Progenitor cell of endocrine pancreas (in vitro differentiated cells): ENCODE measurements around the gene EMILIN3. TPM values are rescaled to one million over a fixed set of nuclear protein-coding genes. Genes with fewer than 3 reads are reported as not detected.

Source experiments
- DNase-seq: peaks from one replicate; pipeline ENCODE4 v3.0.0; 2021; ENCODE audit warnings: low spot score; ENCODE audit not compliant: unreplicated experiment
- H3K27ac Mint-ChIP-seq: 2 replicates; pipeline ENCODE4 v1.8.0; 2021; ENCODE audit warnings: mild to moderate bottlenecking, moderate library complexity, mixed read lengths
- H3K27me3 Mint-ChIP-seq: 2 replicates; pipeline ENCODE4 v1.8.0; 2021; ENCODE audit warnings: mixed read lengths
- H3K36me3 Mint-ChIP-seq: 2 replicates; pipeline ENCODE4 v1.8.0; 2022; ENCODE audit warnings: mixed read lengths; ENCODE audit not compliant: insufficient read depth
- H3K4me1 Mint-ChIP-seq: 2 replicates; pipeline ENCODE4 v1.8.0; 2021; ENCODE audit warnings: low read depth, mixed read lengths
- H3K4me3 Mint-ChIP-seq: 2 replicates; pipeline ENCODE4 v1.8.0; 2021; ENCODE audit warnings: low read depth, mild to moderate bottlenecking, moderate library complexity, mixed read lengths
- H3K9me3 Mint-ChIP-seq: 2 replicates; pipeline ENCODE4 v1.8.0; 2021; ENCODE audit warnings: low read depth, mixed read lengths
- CTCF ChIP-seq: fragments of 200-600 bp; sonication (generic); IDR thresholded peaks from one replicate; pipeline ENCODE4 v1.5.0; 2021; ENCODE audit warnings: antibody characterized with exemption, mild to moderate bottlenecking; ENCODE audit not compliant: unreplicated experiment
- total RNA-seq: library from RNA; stranded (reverse); gene quantifications from 2 replicates; pipeline ENCODE4 v1.2.1, GENCODE V29; 2021

Gene EMILIN3
- total RNA-seq, 1 donor from 2014 or later = 0.96 TPM

- Mint-ChIP-seq H3K27ac (no peak overlapping the region), H3K9me3 (no peaks in the 10 kb centered on the region), H3K4me1 (no peaks in the 10 kb centered on the region), H3K4me3 (no peak overlapping the region), H3K27me3 (no peaks in the 10 kb centered on the region), H3K36me3 (peaks cover 1% of the 10 kb centered on the region)
- DNase-seq = no peak
- no peak for TF ChIP-seq CTCF
Observed at GRCh38 chr20:41353530-41353929, 13.1 kb downstream of the EMILIN3 start.

GRCh38 chr20:41352666-41353065 is 14.0 kb downstream of the EMILIN3 start:
- peaks cover 2% of the 10 kb centered on the region for H3K36me3 Mint-ChIP-seq
- no peaks in the 10 kb centered on the region for H3K4me1 Mint-ChIP-seq
- H3K27ac Mint-ChIP-seq = no peak overlapping the region
- H3K4me3 Mint-ChIP-seq = no peak overlapping the region
- no peaks in the 10 kb centered on the region for H3K27me3 Mint-ChIP-seq
- TF ChIP-seq CTCF = no peak
- no peak for DNase-seq
- H3K9me3 Mint-ChIP-seq = no peaks in the 10 kb centered on the region

GRCh38 chr20:41352106-41352505 is 14.5 kb downstream of the EMILIN3 start:
- no peak for DNase-seq
- peak; percentile 29 for TF ChIP-seq CTCF
- no peaks in the 10 kb centered on the region for H3K27me3 Mint-ChIP-seq
- H3K27ac Mint-ChIP-seq = no peak overlapping the region
- no peaks in the 10 kb centered on the region for H3K9me3 Mint-ChIP-seq
- H3K4me3 Mint-ChIP-seq = no peak overlapping the region
- H3K4me1 Mint-ChIP-seq = no peaks in the 10 kb centered on the region
- H3K36me3 Mint-ChIP-seq = peaks cover 2% of the 10 kb centered on the region

- no peak overlapping the region for H3K4me3 Mint-ChIP-seq
- H3K9me3 Mint-ChIP-seq = no peaks in the 10 kb centered on the region
- no peak overlapping the region for H3K27ac Mint-ChIP-seq
- H3K27me3 Mint-ChIP-seq = no peaks in the 10 kb centered on the region
- DNase-seq = no peak
- TF ChIP-seq CTCF = no peak
- H3K4me1 Mint-ChIP-seq = no peaks in the 10 kb centered on the region
- H3K36me3 Mint-ChIP-seq = peaks cover 2% of the 10 kb centered on the region
Observed at GRCh38 chr20:41350408-41350962, 16.1 kb downstream of the EMILIN3 start.

- no peaks in the 10 kb centered on the region for H3K9me3 Mint-ChIP-seq
- H3K4me3 Mint-ChIP-seq = no peak overlapping the region
- no peak overlapping the region for H3K27ac Mint-ChIP-seq
- H3K36me3 Mint-ChIP-seq = peaks cover 2% of the 10 kb centered on the region
- no peaks in the 10 kb centered on the region for H3K4me1 Mint-ChIP-seq
- H3K27me3 Mint-ChIP-seq = no peaks in the 10 kb centered on the region
- no peak for DNase-seq
- no peak for TF ChIP-seq CTCF
Observed at GRCh38 chr20:41349943-41350342, 16.7 kb downstream of the EMILIN3 start.
